OCI-LY1 (cell line): ENCODE data around the gene MTUS2.
"Not testable (repeated sequence)": the region's sequence is repeated elsewhere in the genome, so short reads cannot be mapped to it uniquely, and the experiment has no call there.

Source experiments
- H2AFZ ChIP-seq: fragments of 200-600 bp; sonication (generic), shearing (Covaris generic); 2 replicates; pipeline ENCODE4 v1.6.0; 2014; ENCODE audit warnings: antibody characterized with exemption, mild to moderate bottlenecking, low read length
- H3F3A ChIP-seq: fragments of 200-600 bp; sonication (generic), shearing (Covaris generic); 2 replicates; pipeline ENCODE4 v1.6.0; 2014; ENCODE audit warnings: mild to moderate bottlenecking, antibody characterized with exemption, low read length, moderate library complexity; ENCODE audit not compliant: insufficient read depth
- H3K27ac ChIP-seq: fragments of 200-600 bp; sonication (generic); 2 replicates; pipeline ENCODE4 v1.5.1; 2014; ENCODE audit warnings: low read length, mixed run types, mild to moderate bottlenecking, low read depth; ENCODE audit not compliant: poor library complexity, severe bottlenecking
- H3K27me3 ChIP-seq: fragments of 200-600 bp; sonication (generic); 2 replicates; pipeline ENCODE4 v1.6.0; 2014; ENCODE audit warnings: antibody characterized with exemption, mild to moderate bottlenecking, low read length, moderate library complexity; ENCODE audit not compliant: insufficient read depth
- H3K36me3 ChIP-seq: fragments of 200-600 bp; sonication (generic); 2 replicates; pipeline ENCODE4 v1.6.1; 2014; ENCODE audit warnings: mild to moderate bottlenecking, antibody characterized with exemption, low read length, moderate library complexity, mixed read lengths; ENCODE audit not compliant: insufficient read depth
- H3K4me1 ChIP-seq: fragments of 200-600 bp; sonication (generic); 2 replicates; pipeline ENCODE4 v1.5.1; 2014; ENCODE audit warnings: mild to moderate bottlenecking, low read length, moderate library complexity; ENCODE audit not compliant: insufficient read depth, severe bottlenecking
- H3K4me2 ChIP-seq: fragments of 200-600 bp; sonication (generic), shearing (Covaris generic); 2 replicates; pipeline ENCODE4 v1.6.1; 2014; ENCODE audit warnings: low read length
- H3K4me3 ChIP-seq: fragments of 200-600 bp; sonication (generic); 2 replicates; pipeline ENCODE4 v1.5.1; 2014; ENCODE audit warnings: low read length, low read depth, mild to moderate bottlenecking, mixed read lengths; ENCODE audit not compliant: poor library complexity, severe bottlenecking
- H3K79me2 ChIP-seq: fragments of 200-600 bp; shearing (Covaris generic); 2 replicates; pipeline ENCODE4 v1.6.1; 2016; ENCODE audit warnings: mixed run types, low read length, mixed read lengths; ENCODE audit not compliant: insufficient read depth
- H3K9ac ChIP-seq: fragments of 200-600 bp; sonication (generic), shearing (Covaris generic); 2 replicates; pipeline ENCODE4 v1.6.1; 2014; ENCODE audit warnings: mild to moderate bottlenecking, low read length, mixed read lengths
- H3K9me2 ChIP-seq: fragments of 200-600 bp; sonication (generic), shearing (Covaris generic); 2 replicates; pipeline ENCODE4 v1.6.1; 2014; ENCODE audit warnings: low read depth, mild to moderate bottlenecking, low read length, mixed read lengths
- H3K9me3 ChIP-seq: fragments of 200-600 bp; shearing (Covaris generic); 2 replicates; pipeline ENCODE4 v1.6.1; 2014; ENCODE audit warnings: low read length, mixed read lengths
- H4K20me1 ChIP-seq: fragments of 200-600 bp; sonication (generic), shearing (Covaris generic); 2 replicates; pipeline ENCODE4 v1.6.0; 2016; ENCODE audit warnings: mild to moderate bottlenecking, low read length; ENCODE audit not compliant: insufficient read depth
- EZH2 ChIP-seq: fragments of 200-600 bp; sonication (generic), shearing (Covaris generic); IDR thresholded peaks from 2 replicates; pipeline ENCODE4 v1.8.0; 2017; ENCODE audit warnings: borderline replicate concordance, mixed run types, mild to moderate bottlenecking, antibody characterized with exemption, low read length, moderate library complexity, mixed read lengths
- TF ChIP-seq, protein P1 (sequence below): fragments of 200-600 bp; sonication (generic), shearing (Covaris generic); IDR thresholded peaks from 2 replicates; pipeline ENCODE4 v1.5.1; 2017; ENCODE audit warnings: mild to moderate bottlenecking, antibody characterized with exemption, low read length, moderate library complexity, mixed read lengths

The MTUS2 gene

DNA sequence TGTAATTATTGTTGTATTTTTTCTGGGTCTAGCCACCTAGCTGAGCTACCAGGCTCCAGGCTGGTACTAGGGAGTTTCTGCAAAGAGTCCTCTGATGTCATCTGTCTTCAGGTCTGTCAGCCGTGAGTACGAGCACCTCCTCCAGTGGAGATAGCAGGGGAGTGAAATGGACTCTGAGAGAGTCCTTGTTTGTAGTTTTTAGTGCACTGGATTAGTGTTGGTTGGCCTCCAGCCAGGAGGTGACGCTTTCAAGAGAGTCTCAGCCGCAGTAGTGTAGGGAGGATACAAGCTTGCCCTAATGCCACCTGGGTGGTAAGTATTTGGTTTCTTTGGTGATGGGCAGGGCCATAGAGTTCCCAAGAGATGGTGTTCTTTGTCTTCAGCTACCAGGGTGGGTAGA, 390.5 kb downstream of the MTUS2 start:
- H3F3A ChIP-seq, result no peaks in the 10 kb centered on the region
- H3K9ac ChIP-seq, result no peak overlapping the region
- no peak overlapping the region for H2AFZ ChIP-seq
- H3K9me2 ChIP-seq, result no peaks in the 10 kb centered on the region
- no peaks in the 10 kb centered on the region for H3K4me1 ChIP-seq
- no peaks in the 10 kb centered on the region for H4K20me1 ChIP-seq
- TF ChIP-seq EZH2, result no peak
- TF ChIP-seq, protein P1, sequence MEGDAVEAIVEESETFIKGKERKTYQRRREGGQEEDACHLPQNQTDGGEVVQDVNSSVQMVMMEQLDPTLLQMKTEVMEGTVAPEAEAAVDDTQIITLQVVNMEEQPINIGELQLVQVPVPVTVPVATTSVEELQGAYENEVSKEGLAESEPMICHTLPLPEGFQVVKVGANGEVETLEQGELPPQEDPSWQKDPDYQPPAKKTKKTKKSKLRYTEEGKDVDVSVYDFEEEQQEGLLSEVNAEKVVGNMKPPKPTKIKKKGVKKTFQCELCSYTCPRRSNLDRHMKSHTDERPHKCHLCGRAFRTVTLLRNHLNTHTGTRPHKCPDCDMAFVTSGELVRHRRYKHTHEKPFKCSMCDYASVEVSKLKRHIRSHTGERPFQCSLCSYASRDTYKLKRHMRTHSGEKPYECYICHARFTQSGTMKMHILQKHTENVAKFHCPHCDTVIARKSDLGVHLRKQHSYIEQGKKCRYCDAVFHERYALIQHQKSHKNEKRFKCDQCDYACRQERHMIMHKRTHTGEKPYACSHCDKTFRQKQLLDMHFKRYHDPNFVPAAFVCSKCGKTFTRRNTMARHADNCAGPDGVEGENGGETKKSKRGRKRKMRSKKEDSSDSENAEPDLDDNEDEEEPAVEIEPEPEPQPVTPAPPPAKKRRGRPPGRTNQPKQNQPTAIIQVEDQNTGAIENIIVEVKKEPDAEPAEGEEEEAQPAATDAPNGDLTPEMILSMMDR, result no peak
- no peak overlapping the region for H3K27ac ChIP-seq
- no peaks in the 10 kb centered on the region for H3K79me2 ChIP-seq
- no peak overlapping the region for H3K4me2 ChIP-seq
- H3K4me3 ChIP-seq, result no peak overlapping the region
- no peaks in the 10 kb centered on the region for H3K9me3 ChIP-seq
- no peaks in the 10 kb centered on the region for H3K27me3 ChIP-seq
- no peaks in the 10 kb centered on the region for H3K36me3 ChIP-seq

DNA sequence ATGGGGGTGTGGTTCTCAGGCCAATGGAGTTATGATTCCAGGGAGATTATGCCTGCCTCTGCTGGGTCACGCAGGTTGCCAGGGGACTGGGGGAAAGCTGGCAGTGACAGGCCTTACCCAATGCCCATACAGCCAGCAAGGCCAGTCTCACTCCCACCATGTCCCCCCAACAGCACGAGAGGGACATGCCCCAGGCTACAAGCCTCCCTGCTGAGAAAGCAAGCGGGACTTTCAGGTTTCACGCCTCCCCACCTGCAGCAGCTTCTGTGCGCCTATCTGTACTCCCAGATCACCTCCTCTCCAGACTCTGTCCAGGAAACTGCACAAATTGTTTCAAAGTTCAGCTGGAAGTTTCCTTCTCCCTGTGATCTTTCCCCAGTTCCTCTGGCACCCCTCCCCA, 391.0 kb downstream of the MTUS2 start:
- not testable (repeated sequence) for H2AFZ ChIP-seq, H4K20me1 ChIP-seq, H3K9me2 ChIP-seq, H3K9me3 ChIP-seq, H3K4me2 ChIP-seq, H3K4me3 ChIP-seq, H3K4me1 ChIP-seq, H3K79me2 ChIP-seq, H3K27me3 ChIP-seq, H3K27ac ChIP-seq, H3F3A ChIP-seq, H3K36me3 ChIP-seq, H3K9ac ChIP-seq

DNA sequence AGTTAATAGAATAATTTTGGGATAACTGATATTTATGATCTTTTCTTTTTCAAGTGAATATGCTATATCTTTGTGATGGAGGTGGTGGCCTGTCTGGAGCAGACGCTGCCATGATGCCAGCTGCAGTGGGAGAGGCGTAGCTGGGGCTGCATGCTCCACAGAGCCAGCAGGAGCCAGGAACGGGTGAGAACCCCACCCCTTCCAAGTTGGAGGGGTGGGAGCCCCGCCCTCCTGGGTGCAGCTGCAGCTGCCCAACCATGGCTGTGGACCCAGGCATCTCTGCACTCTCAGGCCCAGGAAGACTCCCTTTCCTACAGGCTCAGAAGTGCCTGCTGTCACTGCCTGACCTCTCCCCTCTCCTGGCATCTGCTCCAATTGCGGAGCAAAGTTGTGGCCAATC, 402.3 kb downstream of the MTUS2 start:
- H3K27me3 ChIP-seq, result no peaks in the 10 kb centered on the region
- no peaks in the 10 kb centered on the region for H3K79me2 ChIP-seq
- H4K20me1 ChIP-seq, result no peaks in the 10 kb centered on the region
- H3K9me2 ChIP-seq, result no peaks in the 10 kb centered on the region
- peaks cover 10% of the 10 kb centered on the region; the same call in 1 of the 2 replicates for H3K9me3 ChIP-seq
- TF ChIP-seq EZH2, result no peak
- TF ChIP-seq, protein P1, result no peak
- no peak overlapping the region for H3K4me3 ChIP-seq
- no peak overlapping the region for H3K27ac ChIP-seq
- H3F3A ChIP-seq, result no peaks in the 10 kb centered on the region
- no peaks in the 10 kb centered on the region for H3K4me1 ChIP-seq
- no peak overlapping the region for H3K4me2 ChIP-seq
- H3K9ac ChIP-seq, result no peak overlapping the region
- H3K36me3 ChIP-seq, result no peaks in the 10 kb centered on the region
- no peak overlapping the region for H2AFZ ChIP-seq

DNA sequence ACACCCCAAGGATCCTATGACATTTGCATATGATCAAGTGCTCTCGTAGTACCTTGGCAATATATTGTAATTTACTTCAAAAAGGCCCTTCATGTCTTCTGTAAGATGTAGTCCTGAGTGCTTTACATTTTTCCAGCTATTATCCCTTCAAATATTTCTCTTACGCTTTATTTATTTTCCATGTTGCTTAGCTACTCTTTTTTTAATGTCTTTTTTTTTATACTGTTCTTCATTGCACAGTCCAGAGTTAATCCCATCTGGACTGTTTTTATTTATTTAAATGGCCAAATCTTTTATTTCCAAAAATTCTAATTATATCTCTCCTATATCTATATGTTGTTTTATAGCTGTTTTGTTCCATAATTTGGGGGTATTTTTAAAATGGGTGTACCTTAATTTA, 404.1 kb downstream of the MTUS2 start:
- Histone ChIP-seq H3K9me2 (no peaks in the 10 kb centered on the region), H3K4me1 (no peaks in the 10 kb centered on the region), H3K36me3 (no peaks in the 10 kb centered on the region), H3K79me2 (no peaks in the 10 kb centered on the region), H3K9ac (no peak overlapping the region), H4K20me1 (no peaks in the 10 kb centered on the region), H3F3A (no peaks in the 10 kb centered on the region), H3K9me3 (peaks cover 10% of the 10 kb centered on the region; the same call in 1 of the 2 replicates), H3K27me3 (no peaks in the 10 kb centered on the region), H3K27ac (no peak overlapping the region), H3K4me3 (no peak overlapping the region), H3K4me2 (no peak overlapping the region), H2AFZ (no peak overlapping the region)
- TF ChIP-seq, protein P1, result no peak
- no peak for TF ChIP-seq EZH2
